Activated T-helper 2 cell treated with anti-CD3 and anti-CD28 coated beads, Interferon-gamma antibody, Interleukin-2, Interleukin-4, amounts not matched to agents 10 μg/mL and 5 μg/mL and 100 μg/mL, durations not matched to agents 14 hours and 24 hours and 36 hours (primary cell): Measurements from ENCODE around the gene MPEG1. TPM values are rescaled to one million over a fixed set of nuclear protein-coding genes. Genes with fewer than 3 reads are reported as not detected.

Source experiments
- DNase-seq: peaks from one replicate; pipeline ENCODE4 v3.0.0; 2021; ENCODE audit warnings: low spot score
- H3K27ac Mint-ChIP-seq: one replicate; pipeline ENCODE4 v1.8.0; 2021; ENCODE audit warnings: mixed read lengths
- H3K27me3 Mint-ChIP-seq: one replicate; pipeline ENCODE4 v1.8.0; 2021; ENCODE audit warnings: low read depth, mixed read lengths
- H3K36me3 Mint-ChIP-seq: one replicate; pipeline ENCODE4 v1.8.0; 2021; ENCODE audit warnings: low read depth, mixed read lengths
- H3K4me1 Mint-ChIP-seq: one replicate; pipeline ENCODE4 v1.8.0; 2021; ENCODE audit warnings: low read depth, mixed read lengths
- H3K4me3 Mint-ChIP-seq: one replicate; pipeline ENCODE4 v1.8.0; 2021; ENCODE audit warnings: low read depth, mild to moderate bottlenecking, moderate library complexity, mixed read lengths
- H3K9me3 Mint-ChIP-seq: one replicate; pipeline ENCODE4 v1.8.0; 2021; ENCODE audit warnings: mixed read lengths
- intact Hi-C: fragments of 100-400 bp; cut with micrococcal nuclease; formaldehyde crosslinking; loops from one replicate; pipeline ENCODE4 v1.15.1; 2023
- total RNA-seq: library from RNA; stranded (reverse); gene quantifications from 2 replicates; pipeline ENCODE4 v1.2.3, GENCODE V29; 2022

MPEG1 gene
- total RNA-seq, 1 donor from 2014 or later, result 0.05 TPM

DNA sequence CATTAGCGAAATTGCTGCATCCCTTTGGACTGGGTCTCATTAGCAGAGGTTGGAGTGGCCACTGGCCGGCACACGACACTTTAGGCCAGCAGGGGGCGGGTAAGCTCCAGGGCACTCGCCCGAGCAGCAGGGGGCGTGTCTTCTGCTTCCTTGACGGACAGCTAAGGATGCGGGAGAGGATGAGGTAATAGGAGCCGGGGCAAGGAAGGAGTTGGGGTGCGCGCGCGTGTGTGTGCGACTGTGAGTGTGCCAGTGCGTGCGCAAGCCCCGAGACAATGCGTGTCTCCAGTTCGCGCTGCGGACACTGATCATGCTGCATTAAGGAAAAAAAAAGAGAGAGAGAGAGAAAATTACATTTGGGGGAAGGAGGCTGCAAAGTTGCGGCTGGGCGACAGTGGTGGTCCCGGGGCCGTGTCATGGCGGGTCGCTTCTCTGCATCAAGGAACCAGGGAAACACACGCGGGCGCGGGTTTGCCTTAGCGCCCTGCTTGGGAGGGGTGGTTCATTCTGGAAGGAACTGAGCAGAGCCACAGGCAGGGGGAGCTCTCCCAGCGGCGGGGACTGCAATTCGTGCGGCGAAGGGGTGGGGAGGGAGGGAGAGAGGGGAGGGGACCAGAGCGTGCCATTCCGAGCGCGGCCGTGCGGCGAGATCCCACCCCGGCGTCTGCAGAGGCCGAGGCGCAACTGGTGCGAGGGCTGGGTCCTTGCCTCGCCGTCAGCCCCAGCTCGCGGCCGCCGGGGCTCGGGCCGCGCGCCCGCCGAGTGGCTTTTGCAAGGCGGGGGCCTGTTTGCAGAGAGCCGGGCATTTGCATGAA lies 41.0 kb downstream of the MPEG1 start, which contains the start of gene DTX4:
DTX4 (plus strand) TSS at position 625 of the 815 bp plus-strand sequence. CDS start 464 bp downstream, outside the sequence.
- peak; percentile 82 for DNase-seq
- H3K9me3 Mint-ChIP-seq, result no peaks in the 10 kb centered on the region
- no peak within 1 kb of the TSS for H3K27ac Mint-ChIP-seq
- peaks cover 47% of the 10 kb centered on the region for H3K27me3 Mint-ChIP-seq
- intact Hi-C loops, result loop anchor here (1.0 kb wide), 4 partner anchors 15 to 259 kb away; no protein-coding TSS in a partner anchor
- peak within 1 kb of the TSS; percentile 82 for H3K4me3 Mint-ChIP-seq
- H3K36me3 Mint-ChIP-seq, result no peaks in the 10 kb centered on the region
- peaks cover 11% of the 10 kb centered on the region for H3K4me1 Mint-ChIP-seq

- H3K9me3 Mint-ChIP-seq, result no peaks in the 10 kb centered on the region
- H3K4me3 Mint-ChIP-seq, result no peak overlapping the region
- H3K27ac Mint-ChIP-seq, result no peak overlapping the region
- DNase-seq, result no peak
- no peaks in the 10 kb centered on the region for H3K36me3 Mint-ChIP-seq
- peaks cover 30% of the 10 kb centered on the region for H3K27me3 Mint-ChIP-seq
- peaks cover 1% of the 10 kb centered on the region for H3K4me1 Mint-ChIP-seq
- intact Hi-C loops, result no loop called here
Measured at GRCh38 chr11:59164028-59164427, 48.7 kb downstream of the MPEG1 start.

Other genes starting within 250 kb of the MPEG1 start
- gene GLYATL1B, start 126.6 kb downstream of the MPEG1 start, total RNA-seq, result not detected in 2 replicates
- 57.6 and 59.4 TPM in 2 replicates for gene FAM111B, start 105.7 kb downstream of the MPEG1 start, total RNA-seq
- 66.2 and 69.1 TPM in 2 replicates for gene FAM111A, start 70.1 kb downstream of the MPEG1 start, total RNA-seq
- 0.09 and 0.68 TPM in 2 replicates for gene DTX4, start 40.8 kb downstream of the MPEG1 start, total RNA-seq
- gene OR5AN1, start 146.0 kb upstream of the MPEG1 start, total RNA-seq, result not detected in 2 replicates
- gene OR5A2, start 213.5 kb upstream of the MPEG1 start, total RNA-seq, result not detected in 2 replicates
- gene OR5A1, start 223.5 kb upstream of the MPEG1 start, total RNA-seq, result not detected in 2 replicates
- not detected in 2 replicates for gene OR4D6, start 244.0 kb upstream of the MPEG1 start, total RNA-seq